H1 (cell line): ENCODE data around the gene CCNK. TPM values are rescaled to one million over a fixed set of nuclear protein-coding genes. Genes with fewer than 3 reads are reported as not detected.

Source experiments
- BACH1 ChIP-seq: IDR thresholded peaks from 2 replicates; pipeline ENCODE4 v1.6.1; 2012; ENCODE audit warnings: low read length, improper control_type of control experiment
- EGR1 ChIP-seq: IDR thresholded peaks from 2 replicates; pipeline ENCODE4 v1.6.1; 2011; ENCODE audit warnings: low read depth, low read length, borderline replicate concordance
- polyA plus RNA-seq, 7 experiments: library from polyadenylated mRNA; depleted of rRNA in 3 of 7; stranded (reverse) in 5 of 7; unstranded in 2 of 7; fragments of >200 nt in 5 of 7; fragments of 200-250 nt in 2 of 7; gene quantifications; 1 replicate in 5 of 7; 2 replicates in 1 of 7; 4 replicates in 1 of 7; pipeline versions ENCODE4 v1.2.1 to v1.2.3, GENCODE V29; 2011 to 2013; ENCODE audit warnings: missing spikeins in 2 of 7, mixed read lengths in 2 of 7
- total RNA-seq: library from RNA; stranded (reverse); fragmentation: NEBNext Ultra II Directional; extraction: Animal tissue kit (Norgen Biotek cat#: 25700); gene quantifications from 2 replicates; pipeline ENCODE4 v1.2.1, GENCODE V29; 2021

The CCNK gene
- total and polyA plus RNA-seq, 2 of the 8 experiments (the other 6 are each of a cell fraction or from before 2014, with no cell fraction given), result 10.7 to 82.7 TPM

GRCh38 chr14:99541677-99542470 lies 60.7 kb downstream of the CCNK start (continued):
- TF ChIP-seq BACH1 (no peak), EGR1 (no peak)
